HG03354 (cell line): ENCODE results near the gene SHROOM4.

Source experiments
- ATAC-seq: cut with Tn5 transposase; IDR thresholded peaks from one replicate; pipeline ENCODE4 v1.9.1; 2021; ENCODE audit warnings: mild to moderate bottlenecking; ENCODE audit not compliant: unreplicated experiment, poor library complexity, severe bottlenecking

The SHROOM4 gene

GRCh38 chrX:50712777-50713176, 101.2 kb downstream of the SHROOM4 start:
- no peak for ATAC-seq

- ATAC-seq: no peak
These were observed 102.1 kb downstream of the SHROOM4 start for GRCh38 chrX:50711907-50712306.

- no peak for ATAC-seq
These were observed 105.9 kb downstream of the SHROOM4 start for GRCh38 chrX:50707955-50708699.

GRCh38 chrX:50707405-50707804, 106.6 kb downstream of the SHROOM4 start:
- ATAC-seq: no peak

- no peak for ATAC-seq
These were observed 109.0 kb downstream of the SHROOM4 start for GRCh38 chrX:50705042-50705441.

GRCh38 chrX:50704360-50704759, 109.6 kb downstream of the SHROOM4 start:
- no peak for ATAC-seq

GRCh38 chrX:50700921-50701320, 113.1 kb downstream of the SHROOM4 start:
- no peak for ATAC-seq

- ATAC-seq: no peak
These were observed 115.0 kb downstream of the SHROOM4 start for GRCh38 chrX:50698944-50699343.

- ATAC-seq: no peak
These were observed 116.3 kb downstream of the SHROOM4 start for GRCh38 chrX:50697691-50698090.

- peak; percentile 99 for ATAC-seq
These were observed 122.2 kb downstream of the SHROOM4 start for GRCh38 chrX:50691820-50692219.

- no peak for ATAC-seq
These were observed 129.1 kb downstream of the SHROOM4 start for GRCh38 chrX:50684871-50685270.

GRCh38 chrX:50680990-50681389, 133.0 kb downstream of the SHROOM4 start:
- no peak for ATAC-seq

GRCh38 chrX:50677789-50678188, 136.2 kb downstream of the SHROOM4 start:
- no peak for ATAC-seq

- no peak for ATAC-seq
These were observed 142.3 kb downstream of the SHROOM4 start for GRCh38 chrX:50671661-50672060.

- ATAC-seq: no peak
These were observed 145.1 kb downstream of the SHROOM4 start for GRCh38 chrX:50668860-50669259.

GRCh38 chrX:50648156-50648555, 165.8 kb downstream of the SHROOM4 start:
- no peak for ATAC-seq

- no peak for ATAC-seq
These were observed 169.5 kb downstream of the SHROOM4 start for GRCh38 chrX:50644496-50644895.

GRCh38 chrX:50643525-50644137, 170.4 kb downstream of the SHROOM4 start:
- ATAC-seq: no peak

- ATAC-seq: no peak
These were observed 175.9 kb downstream of the SHROOM4 start for GRCh38 chrX:50638123-50638522.

GRCh38 chrX:50635817-50636365, 178.1 kb downstream of the SHROOM4 start:
- ATAC-seq: no peak

GRCh38 chrX:50635162-50635561, 178.8 kb downstream of the SHROOM4 start:
- ATAC-seq: no peak
